Retinal pigment epithelial cell (primary cell): Measurements from ENCODE around the gene CDKN1A.

Experiments used
- DNase-seq: peaks from one replicate; pipeline ENCODE4 v3.0.0-alpha.2; 2010; ENCODE audit warnings: low read depth
- H3K4me3 ChIP-seq: 2 replicates; pipeline ENCODE4 v1.5.1; 2011; ENCODE audit warnings: mild to moderate bottlenecking, low read length, control low read depth, moderate library complexity
- TF ChIP-seq, protein P1 (sequence below): conservative IDR thresholded peaks from 2 replicates; pipeline ENCODE4 v1.5.1; 2011; ENCODE audit warnings: low read depth, low read length, control low read depth, inconsistent platforms

Gene CDKN1A

GRCh38 chr6:36728289-36729160 is 50.0 kb downstream of the CDKN1A start:
- no peak overlapping the region for H3K4me3 ChIP-seq
- no peak for DNase-seq
- TF ChIP-seq, protein P1, sequence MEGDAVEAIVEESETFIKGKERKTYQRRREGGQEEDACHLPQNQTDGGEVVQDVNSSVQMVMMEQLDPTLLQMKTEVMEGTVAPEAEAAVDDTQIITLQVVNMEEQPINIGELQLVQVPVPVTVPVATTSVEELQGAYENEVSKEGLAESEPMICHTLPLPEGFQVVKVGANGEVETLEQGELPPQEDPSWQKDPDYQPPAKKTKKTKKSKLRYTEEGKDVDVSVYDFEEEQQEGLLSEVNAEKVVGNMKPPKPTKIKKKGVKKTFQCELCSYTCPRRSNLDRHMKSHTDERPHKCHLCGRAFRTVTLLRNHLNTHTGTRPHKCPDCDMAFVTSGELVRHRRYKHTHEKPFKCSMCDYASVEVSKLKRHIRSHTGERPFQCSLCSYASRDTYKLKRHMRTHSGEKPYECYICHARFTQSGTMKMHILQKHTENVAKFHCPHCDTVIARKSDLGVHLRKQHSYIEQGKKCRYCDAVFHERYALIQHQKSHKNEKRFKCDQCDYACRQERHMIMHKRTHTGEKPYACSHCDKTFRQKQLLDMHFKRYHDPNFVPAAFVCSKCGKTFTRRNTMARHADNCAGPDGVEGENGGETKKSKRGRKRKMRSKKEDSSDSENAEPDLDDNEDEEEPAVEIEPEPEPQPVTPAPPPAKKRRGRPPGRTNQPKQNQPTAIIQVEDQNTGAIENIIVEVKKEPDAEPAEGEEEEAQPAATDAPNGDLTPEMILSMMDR, result no peak

DNA sequence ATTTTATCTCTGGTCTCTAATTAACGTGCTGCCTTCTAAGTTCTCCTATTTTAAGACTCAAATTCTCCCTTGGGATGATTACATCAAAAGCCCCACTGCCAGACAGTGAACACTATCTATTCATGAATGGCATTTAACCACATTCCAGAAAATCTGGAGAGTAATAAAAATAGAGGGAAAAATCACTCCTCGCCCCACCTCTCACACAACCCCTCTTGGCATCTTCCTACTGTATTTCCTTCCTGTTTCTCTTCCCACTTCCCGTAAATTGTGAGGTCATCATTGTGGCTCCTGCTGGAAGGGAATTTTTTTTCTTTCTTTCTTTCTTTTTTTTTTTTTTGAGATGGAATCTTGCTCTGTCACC is 50.6 kb downstream of the CDKN1A start:
- TF ChIP-seq, protein P1, result no peak
- no peak for DNase-seq
- no peak overlapping the region for H3K4me3 ChIP-seq

DNA sequence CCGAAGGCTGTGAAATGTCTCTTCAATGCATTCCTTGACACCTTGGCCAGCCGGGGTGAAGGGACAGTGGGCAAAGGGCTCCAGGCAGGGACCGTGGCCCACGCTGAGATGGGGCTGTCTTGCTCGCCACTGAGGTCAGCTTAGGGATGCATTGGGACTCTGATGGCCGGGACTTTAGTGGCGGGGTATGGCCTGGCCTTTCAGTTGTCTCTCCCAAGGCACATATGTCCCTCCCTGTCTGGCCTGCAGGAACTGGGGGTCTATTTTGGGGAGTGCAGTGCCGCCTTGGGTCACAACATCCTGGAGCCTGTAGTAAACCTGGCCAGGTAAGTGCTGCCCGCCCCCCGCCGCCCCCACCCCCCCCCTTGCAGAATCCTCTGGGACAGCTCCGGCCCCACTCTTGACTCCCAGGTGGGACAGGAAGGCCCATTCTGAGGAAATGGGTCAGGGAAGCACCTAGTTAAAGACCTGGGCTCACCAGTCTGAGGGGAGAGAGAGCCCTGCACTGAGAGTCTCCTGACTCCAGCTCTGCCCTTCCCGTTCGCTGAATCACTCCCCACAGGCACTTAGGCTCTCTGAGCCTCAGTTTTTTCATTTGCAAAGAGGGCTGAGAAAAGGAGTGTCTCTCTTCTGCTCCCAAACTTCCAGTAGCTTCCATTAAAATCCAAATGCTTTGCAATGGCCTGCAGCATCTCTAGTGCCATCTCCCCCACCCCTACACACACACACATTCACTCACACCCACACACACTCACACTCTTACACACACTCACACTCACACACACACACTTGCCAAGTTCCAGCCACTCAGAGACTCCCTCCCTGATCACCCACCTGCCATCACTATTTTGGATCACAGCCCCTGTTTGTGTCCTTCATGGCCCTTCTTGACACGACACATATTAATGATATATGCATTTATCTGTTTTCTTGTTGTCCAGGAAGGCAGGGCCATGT is 52.2 kb downstream of the CDKN1A start:
- TF ChIP-seq, protein P1, result no peak
- no peak for DNase-seq
- no peak overlapping the region for H3K4me3 ChIP-seq

GRCh38 chr6:36731622-36732310 is 53.3 kb downstream of the CDKN1A start:
- TF ChIP-seq, protein P1, result no peak
- no peak overlapping the region for H3K4me3 ChIP-seq
- no peak for DNase-seq

DNA sequence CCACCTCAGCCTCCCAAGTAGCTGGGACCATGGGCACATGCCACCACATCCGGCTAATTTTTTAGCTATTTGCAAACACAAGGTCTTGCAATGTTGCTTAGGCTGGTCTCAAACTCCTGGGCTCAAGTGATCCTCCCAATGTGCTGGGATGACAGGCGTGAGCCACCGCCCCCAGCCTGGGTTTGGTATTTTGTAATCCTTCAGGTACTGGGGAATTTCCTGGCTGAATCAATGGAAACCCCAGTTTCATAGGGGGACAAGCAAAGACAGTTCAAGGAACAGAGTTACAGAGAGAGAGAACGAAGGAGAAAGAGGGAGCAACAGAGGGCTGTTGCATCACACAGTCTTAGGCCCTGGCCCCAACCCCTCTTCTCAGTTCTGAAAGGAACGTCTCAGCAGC is 54.8 kb downstream of the CDKN1A start:
- TF ChIP-seq, protein P1, result no peak
- DNase-seq, result no peak
- no peak overlapping the region for H3K4me3 ChIP-seq

GRCh38 chr6:36734486-36735060 is 56.1 kb downstream of the CDKN1A start:
- no peak overlapping the region for H3K4me3 ChIP-seq
- no peak for DNase-seq
- TF ChIP-seq, protein P1, result no peak
